Aorta (tissue), 5 donors: ENCODE results near the gene DOK6. TPM values are rescaled to one million over a fixed set of nuclear protein-coding genes. Genes with fewer than 3 reads are reported as not detected.

Experiments
- ATAC-seq: fragments of 200-7000 bp; cut with Tn5 transposase; one replicate; pipeline ENCODE4 v1.9.1; 2022; ENCODE audit warnings: moderate library complexity; ENCODE audit not compliant: low FRiP score
- DNase-seq, 2 donors: peaks; one replicate each; pipeline ENCODE4 v3.0.0-alpha.2; 2020
- H3K27ac ChIP-seq, 2 donors: one replicate each; pipeline ENCODE4 v1.5.1; 2013; ENCODE audit warnings: low read length in 2 of 2, mild to moderate bottlenecking in 2 of 2, moderate library complexity in 2 of 2, control low read depth in 1 of 2, inconsistent platforms in 1 of 2, low read depth in 1 of 2
- H3K27me3 ChIP-seq, 2 donors: one replicate each; pipeline ENCODE4 v1.6.1; 2013; ENCODE audit warnings: control low read depth in 1 of 2, low read length in 1 of 2, mild to moderate bottlenecking in 1 of 2, moderate library complexity in 1 of 2; ENCODE audit not compliant: insufficient read depth in 2 of 2, control insufficient read depth in 1 of 2
- H3K36me3 ChIP-seq, 2 donors: one replicate each; pipeline ENCODE4 v1.6.1; 2013; ENCODE audit warnings: control low read depth in 1 of 2, low read length in 1 of 2, mild to moderate bottlenecking in 1 of 2; ENCODE audit not compliant: insufficient read depth in 2 of 2, control insufficient read depth in 1 of 2
- H3K4me1 ChIP-seq, 2 donors: one replicate each; pipeline ENCODE4 v1.6.1; 2013; ENCODE audit warnings: low read length in 2 of 2, control low read depth in 1 of 2, mild to moderate bottlenecking in 1 of 2, moderate library complexity in 1 of 2; ENCODE audit not compliant: insufficient read depth in 2 of 2, control insufficient read depth in 1 of 2
- H3K4me3 ChIP-seq, 2 donors: one replicate each; pipeline ENCODE4 v1.5.1; 2013; ENCODE audit warnings: low read length in 2 of 2, control low read depth in 1 of 2, mild to moderate bottlenecking in 1 of 2
- H3K9me3 ChIP-seq: one replicate; pipeline ENCODE4 v1.6.1; 2013; ENCODE audit warnings: mild to moderate bottlenecking, low read length; ENCODE audit not compliant: control insufficient read depth
- WGBS, 2 donors: extraction: QIAGEN DNeasy Blood & Tissue Kit; methylation state at CpG; one replicate each; pipeline ENCODE4 v1.1.7; 2013; 5-methylcytosine and 5-hydroxymethylcytosine counted together
- intact Hi-C, 2 donors: fragments of 100-400 bp; cut with DNase I; formaldehyde crosslinking; loops; one replicate each; pipeline versions ENCODE4 v1.14.2 to v1.15.0; 2022
- polyA plus RNA-seq, 2 donors: library from polyadenylated mRNA; stranded (reverse); fragments of 200-250 nt; gene quantifications; one replicate each; pipeline ENCODE4 v1.2.3, GENCODE V29; 2013
- total RNA-seq, 2 donors: library from RNA; stranded (reverse); fragmentation: NEBNext Ultra II Directional; extraction: Animal tissue kit (Norgen Biotek cat#: 25700); gene quantifications; one replicate each; pipeline ENCODE4 v1.2.1, GENCODE V29; 2021
- donor health status: healthy with polysubstance abuse.
- donor health status: Bipolar disorder and iron deficiency.
- donor health status: DM: no; HTN: no; CAD: no.
- donor health status: DM: no; HTN: no; CAD: no.
- donor health status: DM: yes; HTN: yes; CAD: no.

DOK6 gene
- total and polyA plus RNA-seq, 4 donors, result 1.2 to 6.3 (median 3.9) TPM

DNA sequence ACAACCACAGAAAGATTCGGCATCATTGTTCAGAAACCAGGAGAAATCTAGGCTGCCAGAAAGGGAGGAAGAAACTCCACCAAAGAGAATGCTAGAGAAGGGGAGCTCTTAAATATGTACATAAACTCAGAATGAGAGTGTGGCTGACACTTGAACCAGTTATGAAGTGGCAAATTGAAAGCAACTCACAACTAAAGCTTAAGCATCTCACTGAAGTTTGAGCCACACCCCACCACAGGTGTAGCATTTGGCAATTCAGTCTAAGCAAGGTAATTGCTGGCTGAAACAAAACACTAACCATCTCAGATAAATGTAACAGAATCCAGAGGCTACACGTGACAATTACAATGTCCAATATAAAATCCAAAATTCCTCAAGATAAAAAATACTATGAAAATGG, 168.4 kb downstream of the DOK6 start:
- ATAC-seq (no peak), DNase-seq (no peak)
- H3K27me3 ChIP-seq, result no peaks in the 10 kb centered on the region
- intact Hi-C loops, result no loop called here
- WGBS, 2 donors, result 86 to 93% methylated on average over 2 of the region's 2 CpGs
- no peaks in the 10 kb centered on the region for H3K36me3 ChIP-seq
- H3K4me1 ChIP-seq, result no peaks in the 10 kb centered on the region
- H3K9me3 ChIP-seq, result peaks cover 3% of the 10 kb centered on the region
- H3K27ac ChIP-seq, result no peak overlapping the region
- no peak overlapping the region for H3K4me3 ChIP-seq

DNA sequence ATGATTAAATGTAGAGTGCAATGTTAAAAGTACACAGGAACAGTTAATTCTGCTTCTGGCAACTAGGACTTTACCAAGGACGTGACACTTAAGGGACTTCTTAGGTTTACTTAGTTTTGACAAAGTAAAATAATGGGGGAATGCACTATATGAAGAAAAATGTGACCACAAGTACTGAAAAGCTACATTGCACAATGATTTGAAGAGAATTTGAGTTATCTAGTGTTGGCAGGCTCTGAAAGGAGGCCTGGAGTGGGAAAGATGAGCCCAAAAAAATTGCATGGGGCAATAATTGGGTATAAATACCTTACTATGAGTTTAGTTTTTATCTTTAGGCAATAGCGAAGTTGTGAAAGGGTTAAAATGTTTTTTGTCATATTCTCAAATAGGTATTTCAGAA, 173.7 kb downstream of the DOK6 start:
- H3K36me3 ChIP-seq, result no peaks in the 10 kb centered on the region
- DNase-seq (no peak), ATAC-seq (no peak)
- WGBS, 2 donors, result 72 to 87% methylated on average over 2 of the region's 2 CpGs
- no peak overlapping the region for H3K27ac ChIP-seq
- intact Hi-C loops, result no loop called here
- no peaks in the 10 kb centered on the region for H3K4me1 ChIP-seq
- no peaks in the 10 kb centered on the region for H3K27me3 ChIP-seq
- H3K9me3 ChIP-seq, result no peaks in the 10 kb centered on the region
- no peak overlapping the region for H3K4me3 ChIP-seq

DNA sequence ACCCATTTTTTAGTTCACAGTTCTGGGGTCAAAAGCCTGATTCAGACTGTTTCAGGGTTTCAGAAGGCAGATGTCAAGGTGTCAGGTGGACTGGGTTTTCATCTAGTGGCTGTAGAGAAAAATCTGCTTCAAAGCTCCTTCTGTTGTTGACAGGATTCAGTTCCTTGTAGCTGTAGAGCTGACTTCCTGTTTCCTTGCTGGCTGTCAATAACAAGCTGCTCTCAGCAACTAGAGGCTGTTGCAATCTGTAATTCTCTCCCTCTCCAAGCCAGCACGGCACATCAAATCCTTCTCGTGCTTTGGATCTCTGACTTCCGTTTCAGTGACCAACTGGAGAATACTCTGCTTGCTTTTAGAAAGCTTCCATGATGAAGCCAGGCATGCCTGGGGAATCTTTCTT, 179.4 kb downstream of the DOK6 start:
- no peaks in the 10 kb centered on the region for H3K36me3 ChIP-seq

DNA sequence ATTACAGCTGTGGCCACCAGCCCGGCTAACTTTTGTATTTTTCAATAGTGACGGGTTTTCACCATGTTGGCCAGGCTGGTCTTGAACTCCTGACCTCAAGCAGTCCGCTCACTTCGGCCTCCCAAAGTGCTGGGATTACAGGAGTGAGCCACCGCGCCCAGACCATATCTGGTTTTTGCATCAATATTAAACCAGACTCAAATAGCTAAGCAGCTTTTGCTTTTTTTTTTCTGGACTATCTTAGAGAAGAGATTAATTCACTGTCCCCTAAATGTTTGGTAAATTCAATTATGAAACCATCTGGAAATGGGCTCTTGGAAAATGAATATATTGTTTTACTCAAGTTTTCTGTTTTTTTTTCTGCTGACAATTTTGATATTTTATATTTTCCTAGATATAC, 183.7 kb downstream of the DOK6 start:
- H3K27ac ChIP-seq, result no peak overlapping the region
- DNase-seq (no peak), ATAC-seq (no peak)
- H3K36me3 ChIP-seq, result no peaks in the 10 kb centered on the region
- no peak overlapping the region for H3K4me3 ChIP-seq
- no peaks in the 10 kb centered on the region for H3K27me3 ChIP-seq
- no peaks in the 10 kb centered on the region for H3K9me3 ChIP-seq
- H3K4me1 ChIP-seq, result no peaks in the 10 kb centered on the region
- WGBS, 2 donors, result 93 to 94% methylated on average over 6 of the region's 6 CpGs
- intact Hi-C loops, result no loop called here

More for the DNA sequence above, 179.4 kb downstream of the DOK6 start:
- intact Hi-C loops, result no loop called here
- Histone ChIP-seq H3K9me3 (no peaks in the 10 kb centered on the region), H3K27me3 (no peaks in the 10 kb centered on the region), H3K4me3 (no peak overlapping the region), H3K4me1 (no peaks in the 10 kb centered on the region), H3K27ac (no peak overlapping the region)
- ATAC-seq (no peak), DNase-seq (no peak)
- WGBS, 2 donors, result 70 to 82% methylated on average over 3 of the region's 3 CpGs

DNA sequence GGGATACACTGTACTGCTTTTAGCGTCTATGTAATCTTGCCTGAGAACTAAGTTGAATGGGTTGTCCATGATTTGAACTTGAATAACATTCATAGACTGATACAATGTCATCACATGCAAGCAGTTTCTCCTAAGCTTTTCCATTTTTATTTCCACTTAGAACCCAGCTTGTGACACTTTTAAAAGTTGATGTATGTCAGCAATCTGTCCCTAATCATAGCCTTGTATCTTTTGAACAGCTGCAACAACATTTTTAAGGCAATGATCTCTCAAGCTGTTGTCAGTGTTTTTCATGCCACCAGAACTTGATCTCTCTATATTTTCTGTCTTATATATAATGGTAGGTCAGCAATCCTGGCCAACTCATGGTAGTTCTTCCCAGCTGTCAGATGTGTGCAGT, 185.0 kb downstream of the DOK6 start:
- no peak overlapping the region for H3K27ac ChIP-seq
- intact Hi-C loops, result no loop called here
- no peak for ATAC-seq

DNA sequence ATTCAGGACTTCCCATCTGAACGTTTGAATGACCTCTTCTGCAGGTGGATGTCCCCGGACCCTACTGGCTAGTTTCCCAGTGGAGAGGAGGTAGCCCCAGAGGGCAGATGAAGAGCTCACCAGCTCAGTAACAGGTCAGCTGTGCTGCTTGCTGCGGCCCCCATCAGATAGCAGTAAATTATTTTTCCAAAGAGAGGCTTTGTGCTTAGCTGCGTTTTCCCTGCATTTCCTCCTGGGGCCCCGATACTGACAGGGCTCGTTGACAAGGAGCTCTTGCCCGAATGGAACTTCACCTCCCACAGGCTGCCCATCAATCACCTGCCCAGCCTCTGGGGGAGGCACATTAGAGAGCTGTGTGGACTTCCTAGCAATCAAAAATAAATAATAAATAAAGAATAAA, 185.8 kb downstream of the DOK6 start:
- Histone ChIP-seq H3K27ac (no peak overlapping the region), H3K9me3 (no peaks in the 10 kb centered on the region), H3K27me3 (no peaks in the 10 kb centered on the region), H3K36me3 (no peaks in the 10 kb centered on the region), H3K4me3 (no peak overlapping the region), H3K4me1 (no peaks in the 10 kb centered on the region)
- 38 to 67% methylated on average over 7 of the region's 7 CpGs for WGBS, 2 donors
- DNase-seq (no peak), ATAC-seq (no peak)
- intact Hi-C loops, result no loop called here

More for the DNA sequence above, 185.0 kb downstream of the DOK6 start:
- Histone ChIP-seq H3K4me1 (no peaks in the 10 kb centered on the region), H3K4me3 (no peak overlapping the region), H3K9me3 (no peaks in the 10 kb centered on the region), H3K36me3 (no peaks in the 10 kb centered on the region), H3K27me3 (no peaks in the 10 kb centered on the region)
- DNase-seq, result no peak
- WGBS, 2 donors, result 53 to 68% methylated on average over 1 of the region's 1 CpG

DNA sequence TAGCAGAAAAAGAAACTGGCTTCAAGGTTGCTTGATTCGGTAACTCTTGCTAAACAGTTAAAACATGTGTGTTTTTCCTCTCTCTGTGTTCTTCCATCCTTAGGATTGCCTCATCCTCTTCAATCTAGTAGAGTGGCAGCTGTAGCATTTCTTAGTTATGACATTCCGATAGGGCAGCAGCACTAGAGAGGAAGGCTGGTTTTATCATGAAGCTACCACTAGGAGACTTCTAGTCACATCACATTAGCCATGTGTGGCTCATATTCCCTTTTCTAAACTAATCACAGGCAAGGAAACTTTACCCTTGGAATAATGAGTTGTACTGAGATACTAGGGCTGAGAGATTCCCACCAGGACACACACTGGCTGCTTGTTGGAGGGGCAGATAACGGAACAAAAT, 187.6 kb downstream of the DOK6 start:
- ATAC-seq (no peak), DNase-seq (no peak)
- Histone ChIP-seq H3K4me3 (no peak overlapping the region), H3K4me1 (no peaks in the 10 kb centered on the region), H3K27me3 (no peaks in the 10 kb centered on the region), H3K27ac (no peak overlapping the region), H3K9me3 (no peaks in the 10 kb centered on the region), H3K36me3 (no peaks in the 10 kb centered on the region)
- intact Hi-C loops, result no loop called here
- WGBS, 2 donors, result 91% methylated on average over 3 of the region's 3 CpGs

DNA sequence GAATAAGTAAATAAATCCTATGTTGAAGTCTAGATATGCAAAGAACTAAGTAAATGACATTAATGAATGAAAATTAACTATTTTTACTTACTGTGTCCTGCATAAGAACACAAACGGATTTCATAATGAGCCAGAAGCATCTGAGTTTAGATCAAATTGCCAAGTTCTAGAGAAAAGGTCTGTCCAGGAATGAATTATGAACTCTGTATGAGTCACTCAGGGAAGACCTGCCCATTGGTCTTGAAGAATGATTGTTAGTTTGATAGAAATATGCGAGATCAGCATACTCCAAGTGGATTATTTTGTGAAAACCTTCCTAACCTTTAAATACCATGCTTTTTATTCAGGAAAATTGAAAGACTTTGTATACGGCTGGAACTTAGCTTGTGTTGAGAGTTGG, 189.5 kb downstream of the DOK6 start:
- intact Hi-C loops, result no loop called here
- no peak overlapping the region for H3K4me3 ChIP-seq
- ATAC-seq (no peak), DNase-seq (no peak)
- no peaks in the 10 kb centered on the region for H3K27me3 ChIP-seq
- WGBS, 2 donors, result 75 to 81% methylated on average over 3 of the region's 3 CpGs
- no peaks in the 10 kb centered on the region for H3K9me3 ChIP-seq
- H3K36me3 ChIP-seq, result no peaks in the 10 kb centered on the region
- no peaks in the 10 kb centered on the region for H3K4me1 ChIP-seq
- no peak overlapping the region for H3K27ac ChIP-seq

DNA sequence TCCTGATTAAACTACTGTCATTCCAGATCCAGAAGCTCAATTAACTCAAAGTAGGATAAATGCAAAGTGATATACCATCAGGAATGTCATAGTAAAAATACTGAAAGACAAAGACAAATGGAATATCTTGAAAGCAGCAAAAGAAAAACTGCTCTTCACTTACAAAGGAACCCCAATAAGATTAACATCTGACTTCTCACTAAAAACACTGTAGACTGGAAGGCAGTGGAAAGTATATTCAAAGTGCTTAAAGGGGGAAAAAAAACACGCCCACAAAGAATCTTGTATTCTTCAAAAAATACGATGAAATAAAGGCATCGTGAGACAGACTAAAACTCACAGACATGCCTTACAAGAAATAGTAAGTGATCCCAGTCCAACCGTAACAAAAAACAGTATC, 195.7 kb downstream of the DOK6 start:
- 95 to 96% methylated on average over 4 of the region's 4 CpGs for WGBS, 2 donors
- no peak for DNase-seq
- no peak overlapping the region for H3K27ac ChIP-seq
- H3K27me3 ChIP-seq, result no peaks in the 10 kb centered on the region
- H3K4me1 ChIP-seq, result no peaks in the 10 kb centered on the region
- intact Hi-C loops, result no loop called here
- H3K9me3 ChIP-seq, result no peaks in the 10 kb centered on the region
- H3K36me3 ChIP-seq, result no peaks in the 10 kb centered on the region
- no peak for ATAC-seq
- no peak overlapping the region for H3K4me3 ChIP-seq
